T follicular helper cell (primary cell): ENCODE data around the gene SYNC.

Experiments
- DNase-seq: peaks from one replicate; pipeline ENCODE4 v3.0.0-alpha.2; 2020; ENCODE audit warnings: low read depth
- total RNA-seq, 2 experiments: gene quantifications; one replicate each; lab custom pipeline; 2026; lab: John Stamatoyannopoulos, UW

Gene SYNC
- 0 to 0.06 reads per million in 2 experiments for total RNA-seq

DNA sequence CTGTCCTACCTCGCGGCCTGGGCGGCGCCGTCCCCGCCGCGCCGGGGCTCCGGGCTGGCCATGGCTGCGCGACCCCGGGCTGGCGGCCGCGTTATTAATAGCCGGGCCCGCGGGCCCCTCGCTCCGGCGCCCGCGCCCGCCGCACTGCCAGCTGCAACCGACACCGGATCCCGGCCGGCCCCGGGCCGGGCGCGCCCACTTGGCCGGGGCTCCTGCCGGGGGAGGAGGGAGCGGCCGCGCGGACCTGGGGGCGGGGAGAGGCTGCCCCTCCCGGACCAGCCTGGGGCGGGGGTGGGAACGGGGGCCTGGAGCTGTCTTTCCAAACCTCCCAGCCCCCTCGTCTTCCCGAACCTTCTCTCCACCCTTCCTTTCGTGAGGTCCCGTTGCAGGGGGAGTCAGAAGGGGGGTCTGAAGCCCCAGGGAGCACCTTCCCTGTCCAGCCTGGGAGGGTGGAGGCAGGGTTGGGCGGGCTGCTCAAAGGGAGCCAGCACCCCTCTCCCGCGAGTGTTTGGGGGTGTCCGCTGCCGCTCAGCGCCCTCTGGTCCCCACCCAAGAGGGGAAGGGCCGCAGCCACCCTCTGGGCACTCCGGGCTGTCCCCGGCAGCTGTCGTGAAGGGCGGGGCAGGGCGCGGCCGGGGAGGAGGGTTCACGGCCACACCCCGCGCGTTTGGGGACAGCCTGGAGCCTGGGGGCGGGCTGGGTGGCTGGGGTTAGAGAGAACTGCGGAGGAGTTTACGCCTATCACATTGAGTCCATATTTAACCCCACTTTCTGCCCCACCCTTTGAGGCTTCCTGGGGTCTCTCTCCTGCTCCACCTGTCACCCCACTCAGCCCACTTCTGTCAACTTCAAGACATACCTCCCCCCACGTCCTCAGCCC, at the start of gene SYNC:
TSS of gene SYNC (minus strand) at position 172 of the 880 bp plus-strand sequence. CDS start at position 62, 110 bp downstream.
- no peak for DNase-seq

GRCh38 chr1:32749771-32750170, 47.2 kb upstream of the SYNC start:
- no peak for DNase-seq

GRCh38 chr1:32749332-32749731, 46.8 kb upstream of the SYNC start:
- DNase-seq, result no peak

DNA sequence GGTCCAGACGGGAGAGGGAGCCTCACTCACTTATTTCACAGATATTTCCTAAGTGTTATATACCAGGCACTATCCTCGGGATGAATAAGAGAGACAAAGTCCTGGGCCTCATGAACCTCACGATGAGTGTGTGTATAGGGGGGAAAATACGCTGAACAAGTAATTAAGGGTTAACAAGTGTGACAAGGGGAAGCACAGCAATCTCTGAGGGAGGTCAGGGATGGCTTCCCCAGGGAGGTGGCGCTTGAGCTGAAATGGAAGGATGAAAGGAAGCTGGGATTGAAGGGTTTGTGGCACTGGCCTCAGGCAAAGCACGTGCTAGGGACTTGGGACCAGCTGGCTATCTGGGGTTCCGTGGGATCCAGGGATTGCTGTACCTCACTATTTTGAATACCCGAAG, 46.4 kb upstream of the SYNC start:
- no peak for DNase-seq

GRCh38 chr1:32748348-32748747, 45.8 kb upstream of the SYNC start:
- no peak for DNase-seq

DNA sequence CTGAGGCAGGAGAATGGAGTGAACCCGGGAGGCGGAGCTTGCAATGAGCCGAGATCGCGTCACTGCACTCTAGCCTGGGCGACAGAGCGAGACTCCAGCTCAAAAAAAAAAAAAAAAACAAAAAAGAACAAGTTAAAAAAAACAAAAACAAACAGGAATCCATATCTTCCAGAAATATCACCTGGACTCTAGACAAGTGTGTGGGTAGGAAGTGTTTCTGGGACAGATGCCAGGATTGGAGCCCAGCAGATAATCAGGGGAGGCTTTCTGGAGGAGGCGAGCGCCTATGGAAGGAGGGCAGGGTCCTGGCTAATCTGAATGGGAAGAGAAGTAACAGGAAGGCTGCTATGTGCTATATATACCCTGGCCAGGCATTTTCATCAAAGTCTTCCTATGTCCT, 43.6 kb upstream of the SYNC start:
- DNase-seq, result no peak

DNA sequence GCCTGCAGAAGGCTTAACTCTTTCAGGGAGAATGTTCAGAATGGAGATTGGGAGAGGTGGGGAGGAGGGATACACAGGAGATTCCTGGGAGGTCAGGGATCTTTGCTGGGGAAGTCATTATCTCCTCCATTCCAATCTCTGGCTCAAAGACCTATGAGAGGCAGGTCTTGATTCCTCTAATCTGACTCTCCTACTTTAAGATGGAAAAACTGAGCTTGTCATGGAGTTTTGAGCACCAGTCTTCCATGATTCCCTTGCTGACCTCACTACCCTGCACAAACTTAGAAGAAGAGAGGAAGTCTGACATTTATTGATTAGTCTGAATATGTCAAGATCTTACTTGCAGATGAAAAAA, 41.5 kb upstream of the SYNC start:
- DNase-seq, result no peak

DNA sequence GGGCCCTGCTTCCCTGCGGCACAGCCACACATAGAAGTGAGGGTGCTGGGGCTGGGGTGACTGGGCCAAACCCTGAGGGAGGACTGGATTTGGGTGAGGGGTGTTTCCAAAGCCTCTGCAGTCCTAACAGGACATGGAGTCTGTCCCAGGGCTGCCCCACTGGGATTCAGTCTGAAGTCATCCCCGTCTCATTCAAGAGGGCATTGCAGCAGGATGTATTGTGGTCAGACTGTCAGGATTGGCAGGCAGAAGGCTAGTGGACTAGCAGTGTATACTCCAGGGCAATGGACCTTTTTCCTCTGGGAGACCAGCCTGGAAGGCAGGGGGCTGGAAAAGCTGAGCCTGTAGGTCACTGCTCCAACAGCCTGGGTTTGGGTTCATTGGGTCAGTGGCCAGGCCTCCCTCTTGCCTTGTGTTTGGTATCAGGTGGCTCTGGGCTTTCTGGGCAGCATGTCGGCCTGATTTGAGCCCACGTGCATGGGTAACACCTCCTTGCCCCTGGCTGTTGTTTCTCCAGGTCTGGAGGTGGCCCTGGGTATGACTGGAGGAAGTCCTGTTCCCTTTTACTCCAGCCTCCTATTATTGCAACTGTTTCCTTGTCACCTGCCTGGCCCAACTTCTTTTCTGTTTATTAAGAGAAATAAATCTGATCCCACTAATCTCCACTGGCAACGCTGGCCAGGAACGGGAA, 41.0 kb upstream of the SYNC start:
- no peak for DNase-seq

DNA sequence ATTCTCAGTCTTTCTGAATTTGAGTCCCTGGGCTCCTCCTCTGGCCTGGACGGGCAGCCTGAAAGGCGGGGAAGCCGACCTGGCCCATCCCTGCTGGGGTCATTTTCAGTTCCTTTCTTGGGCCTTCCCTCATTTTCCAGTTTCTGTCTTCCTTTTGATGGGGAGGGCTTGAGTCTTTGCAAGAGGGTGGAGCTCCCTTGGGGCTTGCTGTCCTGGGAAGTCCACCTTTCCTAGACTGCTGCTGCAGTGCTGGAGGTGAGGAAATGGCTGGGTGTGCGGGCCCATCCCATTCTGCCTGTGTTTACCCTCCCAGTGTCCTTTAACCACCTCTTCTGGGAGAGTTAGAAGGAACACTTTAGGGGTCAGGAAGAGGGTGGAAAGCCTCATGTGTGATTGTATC, 40.4 kb upstream of the SYNC start:
- no peak for DNase-seq

DNA sequence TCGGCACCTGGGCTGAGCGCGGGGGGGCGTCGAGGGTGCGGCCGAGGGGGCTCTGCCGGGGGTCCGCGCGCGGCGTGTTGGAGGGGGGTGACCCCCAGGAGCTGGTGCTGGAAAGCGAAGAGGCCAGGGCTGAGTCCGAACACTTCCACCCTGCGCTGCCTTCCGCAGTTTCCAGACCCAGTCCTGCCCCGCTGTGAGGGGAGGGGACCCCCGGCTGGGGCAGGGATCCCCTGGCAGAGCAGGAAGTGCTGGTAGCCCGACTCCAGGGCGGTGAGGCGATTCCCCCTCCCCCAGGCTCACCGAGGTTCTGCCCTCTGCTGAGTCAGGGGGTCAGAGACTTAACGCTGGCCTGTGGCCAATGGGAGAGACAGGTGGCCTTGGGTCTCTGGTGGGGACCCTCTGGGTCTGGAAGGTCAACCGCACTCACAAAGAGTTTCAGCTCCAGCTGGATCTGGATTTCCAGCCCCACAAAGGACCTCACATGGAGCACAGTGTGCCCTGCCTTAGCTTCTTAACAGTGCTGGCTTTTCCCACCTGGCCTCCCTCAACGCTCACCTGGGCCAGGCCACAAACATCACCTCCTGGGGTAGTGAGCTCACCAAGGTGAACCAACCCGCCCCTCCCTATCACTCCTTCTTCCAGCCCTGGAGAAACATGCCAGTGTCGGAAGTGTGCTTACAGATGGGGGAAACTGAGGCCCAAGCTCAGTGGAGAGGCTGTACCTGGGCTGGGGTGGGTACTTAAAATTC, 39.8 kb upstream of the SYNC start:
- no peak for DNase-seq

DNA sequence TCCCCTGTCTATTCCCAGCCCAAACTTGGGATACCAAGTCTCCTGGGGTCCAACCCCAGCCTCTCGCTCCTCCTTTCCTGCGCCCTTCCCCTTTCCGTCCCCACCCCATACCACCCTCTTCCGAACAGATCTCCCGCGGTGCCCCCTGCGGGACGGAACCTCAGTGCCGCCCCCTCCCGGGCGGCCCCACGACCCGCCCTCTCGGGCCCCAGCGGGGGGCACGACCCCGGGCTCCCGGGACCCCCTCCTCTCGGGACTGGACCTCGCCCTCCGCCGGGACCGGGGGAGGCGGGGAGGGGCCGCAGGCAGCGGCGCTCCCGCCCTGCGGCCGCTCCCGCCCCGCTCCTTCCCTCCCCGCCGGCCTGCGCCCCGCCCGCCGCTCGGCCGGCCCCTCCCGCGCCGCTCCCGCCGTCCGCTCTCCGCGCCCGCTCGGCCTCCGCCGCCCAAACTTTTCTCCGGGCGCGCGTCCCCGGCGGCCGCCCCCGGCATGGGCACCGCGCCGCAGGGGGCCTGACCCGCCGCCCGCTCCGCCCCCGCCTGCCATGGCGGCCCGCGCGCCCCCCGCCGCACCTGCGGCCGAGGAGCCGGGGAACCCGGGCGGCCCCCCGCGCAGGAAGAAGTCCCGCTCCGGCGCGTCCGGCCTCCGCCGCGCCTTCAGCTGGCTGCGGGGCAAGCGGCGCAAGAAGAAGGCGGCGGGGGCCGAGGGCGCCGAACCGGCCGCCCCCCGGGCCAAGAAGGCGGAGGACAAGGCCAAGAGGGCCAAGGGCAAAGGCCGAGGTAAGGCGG, 39.0 kb upstream of the SYNC start:
- DNase-seq, result no peak

GRCh38 chr1:32741059-32741412, 38.5 kb upstream of the SYNC start:
- DNase-seq, result no peak

- DNase-seq, result no peak
These were observed 34.5 kb upstream of the SYNC start for GRCh38 chr1:32736812-32737791.

DNA sequence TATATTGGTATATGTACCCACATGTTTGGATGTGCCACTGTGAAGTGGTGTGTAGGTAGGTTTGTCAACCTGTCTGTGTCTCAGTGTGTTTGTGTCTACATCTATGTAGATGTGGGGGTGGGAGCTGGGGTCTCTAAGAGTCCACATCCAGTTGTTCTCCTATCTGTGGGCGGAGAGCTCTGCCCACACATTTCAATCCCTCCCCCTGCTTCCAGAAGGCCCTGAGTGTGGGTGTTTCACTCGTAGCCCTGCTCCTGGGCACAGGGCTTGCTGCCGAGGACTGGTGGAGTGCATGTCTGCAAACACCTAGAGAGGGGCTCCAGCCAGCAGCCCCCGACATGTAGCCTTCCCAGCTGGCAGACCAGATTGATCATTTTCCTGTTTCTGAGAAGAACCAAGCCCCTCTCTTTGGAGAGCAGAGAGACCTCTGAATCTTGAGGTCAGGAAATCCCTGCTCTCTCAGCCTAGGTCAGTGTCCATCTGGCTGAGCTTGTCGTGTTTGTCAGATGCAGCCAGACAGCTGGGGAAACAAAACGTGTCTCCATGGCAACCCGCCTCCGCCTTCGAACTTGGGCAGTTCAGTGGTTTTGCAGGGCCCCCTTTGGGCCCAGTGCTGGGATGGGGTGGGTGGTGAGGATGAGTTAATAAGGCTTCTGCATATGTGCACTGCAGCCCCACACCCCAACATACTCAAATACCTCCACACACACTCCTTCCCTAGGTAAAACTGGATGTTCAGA, 31.2 kb upstream of the SYNC start:
- DNase-seq, result no peak

GRCh38 chr1:32729254-32730046, 26.9 kb upstream of the SYNC start:
- no peak for DNase-seq

DNA sequence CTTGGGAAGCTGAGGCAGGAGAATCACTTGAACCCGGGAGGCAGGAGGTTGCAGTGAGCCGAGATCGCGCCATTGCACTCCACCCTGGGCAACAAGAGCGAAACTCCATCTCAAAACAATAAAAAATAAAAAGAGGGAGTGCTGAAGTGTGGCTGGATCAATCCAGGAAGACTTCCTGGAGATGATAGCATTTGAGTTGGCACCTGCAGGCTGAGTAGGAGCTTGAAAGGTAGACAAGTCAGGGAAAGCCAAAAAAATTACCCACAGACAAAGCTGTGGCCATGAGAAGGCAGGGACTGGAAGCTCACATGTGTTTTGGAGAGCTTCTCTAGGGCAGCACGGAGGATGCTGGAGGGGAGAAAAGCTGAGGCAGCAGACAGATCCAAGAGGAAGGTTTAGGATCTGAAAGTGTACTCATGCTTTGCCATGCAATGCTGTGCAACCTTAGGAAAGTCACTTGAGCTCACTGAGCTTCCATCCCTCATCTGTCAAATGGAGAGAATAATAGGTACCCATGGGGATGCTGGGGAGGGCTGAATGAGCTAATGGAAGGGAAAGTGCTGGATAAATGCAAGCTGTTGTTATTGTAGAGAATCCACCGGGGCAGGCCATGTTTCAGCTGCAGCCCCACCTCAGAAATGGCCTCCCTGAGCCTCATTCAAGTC, 26.0 kb upstream of the SYNC start:
- no peak for DNase-seq

DNA sequence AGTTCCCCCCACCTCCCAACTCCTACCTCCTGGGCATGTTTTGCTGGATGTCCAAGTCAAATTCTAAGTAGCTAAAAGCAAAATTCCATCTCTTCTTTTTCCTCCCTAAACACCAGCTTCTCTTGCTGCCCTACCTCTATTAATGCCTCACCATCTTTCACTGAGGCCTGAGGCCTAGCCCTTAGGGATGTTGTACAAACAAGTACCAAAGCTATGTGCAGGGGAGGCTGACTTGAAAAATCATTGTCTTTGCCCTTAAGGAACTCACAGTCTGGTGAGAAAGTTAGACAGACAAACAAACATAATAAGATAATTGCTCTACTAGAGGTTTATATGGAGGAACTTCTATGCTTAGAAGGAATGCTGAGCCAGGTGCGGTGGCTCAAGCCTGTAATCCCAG, 25.3 kb upstream of the SYNC start:
- DNase-seq, result no peak

DNA sequence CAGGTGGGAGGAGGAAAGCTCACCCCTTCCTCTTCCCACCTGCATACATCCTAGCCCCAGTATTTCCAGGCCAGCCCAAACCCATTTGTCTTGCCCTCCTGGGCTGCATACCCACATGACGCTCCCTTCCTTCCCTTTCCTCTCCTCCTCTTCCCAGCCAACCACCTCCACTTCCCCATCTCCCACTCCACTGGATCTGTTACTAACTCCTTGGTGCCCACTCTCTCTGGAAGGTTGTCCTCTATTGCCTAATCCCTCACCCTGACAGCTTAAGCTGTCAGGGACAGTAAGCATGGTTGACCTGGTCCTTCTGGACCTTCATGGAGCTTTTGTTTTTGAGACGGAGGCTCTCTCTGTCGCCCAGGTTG, 23.0 kb upstream of the SYNC start:
- DNase-seq, result no peak
